HG02970 (cell line): ENCODE data around the gene ARMC5.
"Not testable (repeated sequence)": the region's sequence is repeated elsewhere in the genome, so short reads cannot be mapped to it uniquely, and the experiment has no call there.

Source experiments
- ATAC-seq: cut with Tn5 transposase; IDR thresholded peaks from one replicate; pipeline ENCODE4 v1.9.1; 2021; ENCODE audit warnings: mild to moderate bottlenecking, moderate library complexity, moderate number of reproducible peaks; ENCODE audit not compliant: unreplicated experiment, low FRiP score

Gene ARMC5

DNA sequence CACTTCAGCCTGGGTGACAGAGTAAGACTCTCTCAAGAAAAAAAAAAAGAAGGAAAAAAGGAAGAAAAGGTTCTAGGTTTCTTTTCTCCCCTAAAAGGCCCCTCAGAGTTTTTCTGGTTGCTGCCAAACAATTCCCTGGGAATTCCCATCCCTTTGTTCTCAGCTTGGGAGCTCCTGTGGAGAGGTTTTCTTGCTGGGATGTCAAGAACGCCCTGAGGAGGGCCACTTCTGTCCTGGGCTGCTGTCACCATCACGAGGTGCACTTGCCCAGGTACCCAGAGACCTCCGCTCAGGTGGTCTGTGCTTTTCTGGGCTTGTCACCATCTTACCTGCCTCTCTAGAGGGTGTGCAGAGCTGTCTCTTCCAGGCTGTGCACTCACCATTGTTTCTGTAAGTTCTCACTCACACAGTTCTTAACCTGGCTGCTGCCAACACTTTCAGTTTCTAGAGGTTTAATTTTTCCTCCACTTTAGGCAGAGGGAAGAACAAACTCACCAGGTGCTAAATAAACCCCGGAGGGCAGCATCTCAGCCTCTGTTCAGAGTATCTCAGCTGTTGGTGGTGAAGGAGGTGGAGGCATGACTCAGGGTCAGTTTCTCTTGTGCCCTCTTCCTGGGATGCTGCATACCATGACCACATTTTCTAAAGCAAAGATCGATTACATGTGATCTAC lies 28.8 kb upstream of the ARMC5 start:
- ATAC-seq: no peak

DNA sequence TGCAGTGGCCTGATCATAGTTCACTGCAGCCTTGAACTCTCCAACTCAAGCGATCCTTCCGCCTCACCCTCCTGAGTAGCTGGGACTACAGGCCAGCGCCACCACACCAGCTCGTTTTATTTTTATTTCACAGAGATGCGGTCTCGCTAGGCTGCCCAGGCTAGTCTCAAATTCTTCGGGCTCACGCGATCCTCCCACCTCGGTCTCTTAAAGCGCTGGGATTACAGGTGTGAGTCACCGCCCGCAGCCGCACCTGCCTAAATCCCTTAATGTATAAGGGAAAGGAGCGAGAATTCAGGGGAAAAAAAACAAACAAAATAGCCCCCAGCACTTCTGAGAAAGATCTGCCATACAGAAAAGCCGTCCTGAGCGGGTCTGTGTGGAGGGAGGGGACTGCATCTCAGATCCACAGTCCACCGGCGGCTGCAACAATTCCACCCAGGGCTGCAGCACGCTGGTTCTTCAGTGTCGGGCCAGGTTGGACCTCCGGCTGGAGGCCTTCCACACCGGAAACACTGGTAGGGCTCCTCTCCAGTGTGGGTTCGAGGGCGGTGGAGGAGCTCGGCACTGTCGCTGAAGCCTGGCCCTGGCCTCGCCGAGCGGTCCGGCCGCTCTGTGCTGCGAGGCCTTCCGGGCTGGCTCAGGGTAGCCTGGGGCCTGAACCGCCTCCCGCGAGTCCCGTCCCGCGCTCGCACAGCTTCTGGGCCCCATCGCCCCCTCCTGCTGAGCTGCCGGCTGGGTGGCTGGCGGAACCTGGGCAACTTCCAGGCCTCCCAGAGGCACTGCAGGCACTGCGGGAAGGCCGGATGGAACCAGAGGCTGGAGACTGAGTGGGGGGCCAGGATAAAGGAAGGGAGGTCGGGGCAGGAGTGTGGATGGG lies 23.7 kb upstream of the ARMC5 start:
- no peak for ATAC-seq

DNA sequence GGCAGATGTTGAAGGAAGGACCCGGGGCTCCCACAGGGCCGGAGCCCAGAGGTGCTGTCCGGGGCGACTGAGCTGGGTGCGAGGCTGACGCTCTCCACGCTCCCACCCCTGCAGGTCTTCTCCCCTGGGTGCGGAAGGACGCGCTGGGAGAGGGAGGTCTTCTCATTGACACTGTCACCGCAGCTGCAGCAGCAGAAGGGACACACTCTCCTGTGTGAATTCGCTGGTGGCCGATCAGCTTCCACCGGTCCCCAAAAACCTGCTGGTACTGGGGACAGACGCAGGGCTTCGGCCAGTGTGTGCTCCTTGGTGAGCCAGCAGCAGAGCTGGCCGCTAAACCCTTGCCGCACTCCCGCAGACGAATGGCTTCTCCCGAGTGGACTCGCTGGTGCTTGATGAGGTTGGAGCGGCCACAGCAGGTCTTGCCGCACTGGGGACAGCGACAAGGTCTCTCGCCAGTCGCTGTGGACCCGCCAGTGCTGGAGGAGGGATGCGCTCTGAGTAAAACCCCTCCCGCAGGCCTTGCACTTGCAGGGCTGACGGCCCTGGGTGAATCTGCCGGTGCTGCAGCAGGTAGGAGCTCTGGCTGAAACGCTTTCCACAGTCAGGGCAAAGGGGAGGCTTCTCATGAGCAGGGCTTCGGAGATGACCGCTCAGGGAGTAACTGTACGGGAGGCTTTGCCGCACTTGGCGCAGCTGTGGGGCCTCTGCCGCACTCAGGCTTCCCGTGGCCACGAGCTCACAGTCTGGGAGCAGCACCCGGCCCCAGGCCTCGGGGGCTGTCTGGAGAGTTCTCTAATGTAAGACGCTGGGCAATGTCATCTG lies 22.9 kb upstream of the ARMC5 start:
- ATAC-seq: no peak

DNA sequence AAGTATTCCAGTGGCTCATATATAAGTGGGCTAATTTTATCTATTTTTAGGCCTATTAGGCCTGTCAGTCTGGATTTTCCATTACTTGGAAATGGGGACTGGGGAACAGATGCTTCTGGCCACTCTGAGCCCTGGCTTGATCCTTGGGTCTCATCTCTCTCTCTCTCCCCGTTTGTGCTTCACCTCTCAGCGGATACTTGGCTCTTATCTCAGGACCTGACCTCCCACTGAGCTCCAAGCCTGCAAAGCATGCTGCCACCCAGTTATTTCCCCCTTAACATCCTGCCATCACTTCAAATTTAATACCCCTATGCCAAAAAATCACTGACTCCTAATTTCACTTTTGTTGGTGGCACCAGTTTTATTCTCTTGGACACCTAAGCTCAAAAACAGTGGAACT lies 20.9 kb upstream of the ARMC5 start:
- ATAC-seq: no peak

DNA sequence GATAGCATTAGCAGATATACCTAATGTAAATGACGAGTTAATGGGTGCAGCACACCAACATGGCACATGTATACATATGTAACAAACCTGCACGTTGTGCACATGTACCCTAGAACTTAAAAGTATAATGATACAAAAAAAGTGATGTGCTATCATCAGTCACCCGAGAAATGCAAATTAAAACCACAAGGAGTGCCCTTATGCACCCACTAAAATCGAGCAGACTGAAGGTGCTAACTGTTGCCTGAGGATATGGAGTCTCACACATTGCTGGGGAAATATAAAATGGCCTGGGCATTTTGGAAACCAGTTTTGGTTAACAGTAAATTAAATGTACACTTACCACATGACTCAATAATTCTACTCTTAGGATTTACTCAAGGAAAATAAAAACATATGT lies 20.3 kb upstream of the ARMC5 start:
- not testable (repeated sequence) for ATAC-seq

DNA sequence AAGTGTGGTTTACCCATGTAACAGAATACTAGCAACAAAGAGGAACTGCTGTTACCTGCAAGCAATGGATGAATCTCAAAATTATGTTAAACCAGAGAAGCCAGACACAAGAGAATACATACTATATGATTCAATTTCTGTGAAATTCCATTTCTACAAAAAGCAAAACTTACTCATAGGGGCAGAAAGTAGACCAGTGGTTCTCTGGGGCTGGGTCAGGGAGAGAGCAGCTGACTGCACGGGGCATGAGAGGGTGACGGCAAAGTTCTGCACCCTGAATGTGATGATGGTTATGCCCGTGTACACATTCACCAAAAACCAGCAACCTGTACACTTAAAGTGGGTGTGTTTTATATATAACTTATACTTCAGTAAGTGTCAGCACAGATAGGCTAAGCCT lies 19.8 kb upstream of the ARMC5 start:
- ATAC-seq: no peak

DNA sequence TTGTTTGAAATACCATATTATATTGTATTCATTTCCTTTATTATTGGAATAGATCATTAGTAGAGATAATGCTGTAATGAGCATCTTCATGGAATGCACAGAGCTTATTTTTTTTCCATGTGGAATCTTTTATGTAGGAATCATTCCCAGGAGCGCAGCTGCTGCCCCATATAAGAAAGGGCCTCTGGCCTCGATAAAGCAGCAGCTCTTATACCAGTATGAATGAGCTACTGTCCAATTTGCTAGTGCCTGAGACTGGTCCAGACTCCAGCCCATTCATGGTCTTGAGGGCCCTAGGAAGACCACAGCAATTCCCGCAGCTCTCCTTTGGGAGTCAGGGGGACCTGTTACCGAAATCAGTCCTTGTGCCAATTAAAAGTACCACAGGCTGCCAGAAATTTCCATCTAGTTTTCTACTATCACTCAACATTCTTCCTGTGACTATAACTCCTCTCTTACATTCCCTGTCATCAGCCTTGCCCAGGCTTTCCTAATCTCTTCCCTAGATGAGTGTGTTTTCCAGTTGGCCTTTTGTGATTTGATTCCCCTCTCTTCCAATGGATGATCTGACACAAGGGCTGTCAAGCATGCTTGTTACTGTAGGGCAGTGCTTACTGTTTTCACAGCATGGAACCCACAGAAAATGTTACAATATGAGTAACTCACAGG lies 18.7 kb upstream of the ARMC5 start:
- no peak for ATAC-seq

DNA sequence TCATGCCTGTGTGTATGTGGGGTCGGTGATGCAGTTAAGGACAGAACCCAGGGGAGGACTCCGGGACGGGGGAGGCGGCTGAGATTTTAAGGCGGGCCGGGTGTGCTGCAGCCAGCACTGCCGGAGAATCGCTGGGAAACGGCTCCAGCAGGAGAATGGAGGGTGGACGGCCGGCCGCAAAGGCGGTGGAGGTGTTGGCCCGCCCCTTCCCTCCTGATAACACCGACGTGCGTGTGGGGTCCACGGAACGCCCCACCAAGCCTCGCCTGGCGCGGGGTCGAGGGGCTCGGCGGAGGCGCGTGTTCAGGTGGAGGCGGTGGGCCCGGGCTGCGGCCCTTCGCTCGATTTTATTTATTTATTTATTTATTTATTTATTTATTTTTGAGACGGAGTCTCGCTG lies 17.3 kb upstream of the ARMC5 start:
- ATAC-seq: no peak

DNA sequence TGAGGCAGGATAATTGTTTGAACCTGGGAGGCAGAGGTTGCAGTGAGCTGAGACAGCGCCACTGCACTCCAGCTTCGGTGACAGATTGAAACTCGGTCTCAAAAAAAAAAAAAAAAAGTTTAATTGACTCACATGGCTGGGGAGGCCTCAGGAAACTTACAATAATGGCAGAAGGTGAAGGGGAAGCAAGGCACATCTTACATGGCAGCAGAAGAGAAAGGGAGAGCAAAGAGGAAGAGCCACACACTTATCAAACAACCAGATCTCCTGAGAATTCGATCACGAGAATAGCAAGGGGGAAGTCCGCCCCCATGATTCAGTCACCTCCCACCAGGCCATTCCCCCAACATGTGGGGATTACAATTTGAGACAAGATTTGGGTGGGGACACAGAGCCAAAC lies 13.4 kb upstream of the ARMC5 start:
- ATAC-seq: not testable (repeated sequence)

DNA sequence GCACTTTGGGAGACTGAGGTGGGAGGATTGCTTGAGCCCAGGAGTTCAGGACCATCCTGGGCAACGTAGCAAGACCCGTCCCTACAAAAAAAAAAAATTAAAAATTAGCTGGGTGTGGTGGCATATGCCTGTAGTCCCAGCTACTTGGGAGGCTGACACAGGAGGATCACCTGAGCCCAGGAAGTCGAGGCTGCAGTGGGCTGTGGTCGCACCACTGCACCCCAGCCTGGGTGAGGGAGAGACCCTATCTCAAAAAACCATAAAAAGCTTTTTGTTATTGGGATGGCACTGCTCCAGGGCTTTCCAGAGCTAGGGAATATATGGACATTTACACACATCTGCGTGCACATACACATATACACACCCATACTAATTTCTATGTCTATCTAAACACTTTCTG lies 8.1 kb upstream of the ARMC5 start:
- ATAC-seq: no peak

DNA sequence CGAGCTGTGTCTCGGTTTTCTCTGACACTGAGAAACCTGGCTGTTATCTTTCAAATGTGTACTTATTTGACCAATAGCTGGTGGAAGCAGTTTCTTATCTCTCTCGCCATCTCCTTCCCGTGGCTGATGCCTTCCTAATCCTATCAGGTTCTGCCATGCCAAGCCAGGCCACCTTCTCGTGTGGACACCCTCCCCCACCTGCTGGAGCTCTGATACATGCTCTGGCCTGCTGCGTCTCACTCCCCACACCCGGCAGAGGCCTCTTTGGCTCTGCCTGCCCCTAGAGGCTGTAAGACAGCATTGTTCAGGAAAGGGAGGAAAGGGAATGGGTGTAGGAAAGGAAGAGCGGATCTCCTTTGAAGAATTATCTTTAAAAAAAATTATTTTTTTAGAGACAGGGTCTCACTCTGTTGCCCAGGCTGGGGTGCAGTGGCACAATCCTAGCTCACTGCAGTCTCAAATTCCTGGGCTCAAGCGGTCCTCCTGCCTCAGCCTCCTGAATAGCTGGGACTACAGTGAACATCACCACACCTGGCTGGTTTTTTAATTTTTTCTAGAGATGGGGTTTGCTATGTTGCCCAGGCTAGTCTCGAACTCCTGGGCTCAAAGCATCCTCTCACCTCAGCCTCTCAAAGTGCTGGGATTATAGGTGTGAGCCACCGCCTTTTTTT lies 7.5 kb upstream of the ARMC5 start:
- no peak for ATAC-seq

DNA sequence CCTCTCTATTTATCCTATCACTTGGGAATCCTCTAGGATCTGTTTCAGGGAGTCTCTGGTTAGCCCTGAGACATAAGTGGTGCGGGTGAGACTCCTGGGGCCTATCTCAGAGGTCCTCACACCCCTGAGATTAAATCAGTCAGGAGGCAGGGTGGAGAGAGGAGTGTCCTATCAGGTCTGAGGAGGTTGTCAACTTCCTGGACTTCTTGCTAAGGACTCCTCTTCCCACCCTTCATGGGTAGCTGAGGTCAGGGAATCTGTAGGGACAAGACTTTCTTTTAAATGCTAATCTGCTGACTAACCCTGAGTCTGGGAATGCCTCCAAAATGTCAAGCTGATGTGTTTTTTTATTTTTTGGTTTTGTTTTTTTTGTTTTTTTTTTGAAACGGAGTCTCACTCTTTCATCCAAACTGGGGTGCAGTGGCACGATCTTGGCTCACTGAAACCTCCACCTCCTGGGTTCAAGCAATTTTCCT lies 6.6 kb upstream of the ARMC5 start:
- ATAC-seq: no peak

DNA sequence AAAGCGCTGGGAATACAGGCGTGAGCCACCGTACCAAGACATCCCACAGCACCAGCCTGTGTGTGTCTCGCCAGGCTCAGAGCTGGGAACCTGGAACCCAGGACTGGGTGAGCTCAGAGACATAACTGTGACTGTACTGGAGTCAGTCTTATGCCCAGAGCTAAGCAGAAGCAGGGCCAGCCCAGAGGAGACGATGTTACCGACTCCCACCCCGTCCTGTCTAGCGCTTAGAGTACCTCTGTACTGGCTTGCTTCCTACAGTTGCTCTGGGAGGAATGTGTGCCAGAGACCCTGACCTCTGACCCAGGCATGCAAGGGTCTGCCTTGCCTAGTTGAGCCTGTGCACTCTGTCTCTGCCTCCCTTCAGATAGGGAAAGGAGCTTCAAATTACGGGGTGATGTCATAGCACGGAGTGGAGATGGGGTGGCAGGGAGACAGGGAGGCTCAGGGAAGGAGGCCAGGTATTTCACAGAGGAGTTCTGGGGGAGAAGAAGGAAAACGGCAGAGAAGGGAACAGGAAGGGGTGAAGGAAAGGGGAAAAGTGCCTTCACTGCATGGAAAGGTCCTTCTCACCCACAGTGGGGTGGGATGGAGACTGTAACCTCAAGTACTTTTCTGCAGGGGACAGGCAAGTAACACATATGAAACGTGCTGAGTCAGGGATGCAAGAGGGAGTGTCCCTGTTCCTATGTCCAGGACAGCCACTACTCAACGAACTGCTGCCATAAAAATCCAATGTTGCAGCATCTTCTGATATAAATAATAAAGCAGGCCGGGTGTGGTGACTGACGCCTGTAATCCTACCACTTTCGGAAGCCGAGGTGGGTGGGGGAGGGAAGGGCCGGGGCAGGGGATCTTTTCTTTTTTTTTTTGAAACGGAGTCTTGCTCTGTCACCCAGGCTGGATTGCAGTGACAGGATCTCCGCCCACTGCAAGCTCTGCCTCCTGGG lies 5.8 kb upstream of the ARMC5 start:
- ATAC-seq: no peak

DNA sequence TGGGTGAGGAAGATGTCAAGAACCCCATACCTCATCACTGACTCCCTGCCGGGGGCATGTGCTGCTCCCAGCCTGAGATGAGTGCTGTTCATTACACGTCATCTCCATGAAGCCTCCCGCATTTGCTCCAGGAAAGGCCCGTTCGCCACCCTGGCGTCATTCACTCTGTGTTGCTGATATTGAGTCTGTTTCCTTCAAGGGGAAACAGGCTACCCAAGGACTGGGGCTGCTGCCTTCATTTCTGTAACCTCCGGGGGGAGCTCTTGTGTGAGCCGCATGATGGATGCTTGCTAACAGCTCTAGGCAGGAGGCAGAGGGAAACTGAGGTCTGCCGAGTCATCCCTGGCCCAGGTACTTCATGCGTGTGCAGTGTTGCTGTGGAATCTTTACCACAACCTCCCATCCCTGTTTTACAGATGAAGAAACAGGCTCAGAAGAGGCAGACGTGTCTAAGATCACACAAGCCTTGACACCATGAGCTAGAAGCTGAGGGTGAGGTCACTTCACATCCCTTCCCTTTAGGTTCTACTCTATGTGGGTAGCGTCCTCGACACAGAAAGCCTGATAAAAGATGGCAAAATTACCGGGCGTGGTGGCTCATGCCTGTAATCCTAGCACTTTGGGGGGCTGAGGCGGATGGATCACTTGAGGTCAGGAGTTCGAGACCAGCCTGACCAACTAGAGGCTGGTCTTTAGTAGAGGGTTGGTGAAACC lies 3.5 kb upstream of the ARMC5 start:
- no peak for ATAC-seq

DNA sequence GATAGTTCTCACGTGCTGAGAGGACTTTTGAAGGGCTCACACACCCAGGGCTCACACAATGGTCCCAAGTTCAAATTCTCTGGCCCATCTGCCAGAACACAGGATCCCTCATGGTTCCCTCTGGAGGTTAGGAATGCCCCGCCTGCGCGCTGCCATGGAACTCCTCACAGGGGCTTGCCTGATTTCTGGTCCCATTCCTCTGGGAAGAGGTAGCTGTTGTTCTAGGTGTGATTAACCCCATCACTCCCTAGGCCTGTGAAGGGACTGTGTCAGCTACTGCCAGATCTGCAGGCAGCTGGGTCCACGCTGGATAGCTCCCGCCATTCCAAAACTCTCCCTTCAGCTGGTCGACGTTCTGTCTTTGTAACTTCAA lies 2.3 kb upstream of the ARMC5 start:
- ATAC-seq: no peak

DNA sequence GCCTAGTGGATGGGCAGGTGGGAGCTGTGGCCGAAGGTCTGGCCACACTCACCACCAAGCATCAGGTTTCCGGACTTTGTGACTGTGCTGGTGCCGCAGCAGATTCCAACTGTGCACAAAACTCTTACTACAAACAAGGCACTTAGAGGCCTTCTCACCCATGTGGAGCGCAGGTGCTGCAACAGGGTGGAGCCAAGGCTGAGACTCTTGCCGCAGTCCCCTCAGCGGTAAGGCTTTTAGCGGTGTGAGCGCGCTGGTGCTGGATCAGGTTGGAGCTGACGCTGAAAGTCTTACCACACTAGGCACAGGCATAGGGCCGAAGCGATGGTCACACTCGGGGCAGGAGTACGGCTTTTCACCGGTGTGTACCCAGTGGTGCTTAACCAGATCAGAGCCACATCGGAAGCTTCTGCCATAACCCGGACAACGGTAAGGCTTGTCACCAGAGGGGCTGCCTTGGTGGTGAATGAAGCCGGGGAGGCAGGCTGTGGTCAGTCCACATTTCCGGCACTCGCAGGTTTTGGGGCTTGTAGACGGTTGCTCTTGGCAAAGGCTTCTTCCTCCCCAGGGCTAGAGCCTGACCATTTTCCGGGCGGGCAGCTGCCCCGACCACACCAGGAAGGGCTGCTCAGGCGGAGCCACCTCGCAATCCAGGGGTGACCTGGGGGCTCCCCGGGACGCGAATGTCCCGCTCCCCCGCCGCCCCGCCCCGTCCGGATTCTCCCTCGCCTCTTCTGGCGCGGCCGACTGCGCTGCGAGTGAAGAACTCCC lies 1.0 kb upstream of the ARMC5 start:
- ATAC-seq: peak; percentile 0
